Measurements from ENCODE around the gene IL17B. TPM values are rescaled to one million over a fixed set of nuclear protein-coding genes. Genes with fewer than 3 reads are reported as not detected.

Gene IL17B
- total and polyA plus RNA-seq, 4 donors, result 0.87 to 4.0 (median 2.2) TPM

DNA sequence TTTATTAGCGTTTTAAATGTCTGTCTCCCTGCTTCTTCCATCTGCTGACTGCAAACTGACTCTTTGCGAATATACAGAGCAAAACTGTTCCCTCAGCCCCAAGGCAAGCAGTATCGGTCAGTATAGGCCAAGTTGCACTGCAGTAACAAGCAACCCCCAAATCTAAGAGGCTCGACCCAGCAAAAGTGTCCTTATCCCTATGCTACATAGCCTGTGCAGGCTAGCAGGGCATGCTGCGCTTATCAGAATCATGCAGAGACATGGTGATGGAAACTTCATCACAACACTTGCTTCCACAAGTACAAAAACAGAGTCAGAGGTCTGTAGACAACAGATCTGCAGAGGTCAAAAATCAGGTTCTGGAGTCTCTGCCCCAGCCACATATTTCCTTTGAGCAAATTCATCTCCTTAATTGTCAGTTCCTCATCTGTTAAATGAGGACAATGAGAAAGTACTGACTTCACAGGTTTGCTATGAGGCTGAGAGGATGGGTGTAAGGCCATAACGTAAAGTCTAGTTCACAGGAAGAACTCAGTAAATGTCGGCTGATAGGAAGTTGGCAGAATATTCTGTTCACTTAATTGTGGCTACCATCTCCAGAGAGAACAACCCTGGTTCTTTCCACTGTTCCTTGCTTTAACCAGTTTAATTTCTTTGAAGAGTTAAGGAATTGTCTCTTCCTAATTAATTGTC is 9.6 kb upstream of the IL17B start:
- DNase-seq (ENCODE audit: low read depth in 4 of 6, low spot score in 6 of 6), result no peak
- no peak overlapping the region for H3K27ac ChIP-seq (ENCODE audit: low read depth, low read length)
- H3K27me3 ChIP-seq (ENCODE audit: control insufficient read depth, insufficient read depth, low read length), result no peaks in the 10 kb centered on the region
- 89% methylated on average over 5 of the region's 7 CpGs for WGBS (ENCODE audit: insufficient coverage)
- H3K36me3 ChIP-seq (ENCODE audit: control insufficient read depth, insufficient read depth, low read length), result no peaks in the 10 kb centered on the region
- no peaks in the 10 kb centered on the region for H3K9me3 ChIP-seq (ENCODE audit: control insufficient read depth, insufficient read depth, low read length)
- no peak overlapping the region for H3K4me3 ChIP-seq (ENCODE audit: low read depth, low read length)
- H3K4me1 ChIP-seq (ENCODE audit: control insufficient read depth, insufficient read depth, low read length), result peaks cover 11% of the 10 kb centered on the region

- peaks cover 11% of the 10 kb centered on the region for H3K4me1 ChIP-seq (ENCODE audit: control insufficient read depth, insufficient read depth, low read length)
- H3K4me3 ChIP-seq (ENCODE audit: low read depth, low read length), result no peak overlapping the region
- WGBS (ENCODE audit: insufficient coverage), result 100% methylated on average over 1 of the region's 1 CpG
- H3K9me3 ChIP-seq (ENCODE audit: control insufficient read depth, insufficient read depth, low read length), result no peaks in the 10 kb centered on the region
- DNase-seq (ENCODE audit: low read depth in 4 of 6, low spot score in 6 of 6), result no peak
- no peak overlapping the region for H3K27ac ChIP-seq (ENCODE audit: low read depth, low read length)
- no peaks in the 10 kb centered on the region for H3K36me3 ChIP-seq (ENCODE audit: control insufficient read depth, insufficient read depth, low read length)
- no peaks in the 10 kb centered on the region for H3K27me3 ChIP-seq (ENCODE audit: control insufficient read depth, insufficient read depth, low read length)
These were observed 8.9 kb upstream of the IL17B start for GRCh38 chr5:149387982-149388381.

GRCh38 chr5:149387081-149387631 is 8.1 kb upstream of the IL17B start:
- no peak overlapping the region for H3K4me3 ChIP-seq (ENCODE audit: low read depth, low read length)
- H3K9me3 ChIP-seq (ENCODE audit: control insufficient read depth, insufficient read depth, low read length), result no peaks in the 10 kb centered on the region
- 100% methylated on average over 4 of the region's 9 CpGs for WGBS (ENCODE audit: insufficient coverage)
- H3K4me1 ChIP-seq (ENCODE audit: control insufficient read depth, insufficient read depth, low read length), result peaks cover 11% of the 10 kb centered on the region
- DNase-seq (ENCODE audit: low read depth in 4 of 6, low spot score in 6 of 6), result no peak
- H3K27me3 ChIP-seq (ENCODE audit: control insufficient read depth, insufficient read depth, low read length), result no peaks in the 10 kb centered on the region
- no peak overlapping the region for H3K27ac ChIP-seq (ENCODE audit: low read depth, low read length)
- no peaks in the 10 kb centered on the region for H3K36me3 ChIP-seq (ENCODE audit: control insufficient read depth, insufficient read depth, low read length)

DNA sequence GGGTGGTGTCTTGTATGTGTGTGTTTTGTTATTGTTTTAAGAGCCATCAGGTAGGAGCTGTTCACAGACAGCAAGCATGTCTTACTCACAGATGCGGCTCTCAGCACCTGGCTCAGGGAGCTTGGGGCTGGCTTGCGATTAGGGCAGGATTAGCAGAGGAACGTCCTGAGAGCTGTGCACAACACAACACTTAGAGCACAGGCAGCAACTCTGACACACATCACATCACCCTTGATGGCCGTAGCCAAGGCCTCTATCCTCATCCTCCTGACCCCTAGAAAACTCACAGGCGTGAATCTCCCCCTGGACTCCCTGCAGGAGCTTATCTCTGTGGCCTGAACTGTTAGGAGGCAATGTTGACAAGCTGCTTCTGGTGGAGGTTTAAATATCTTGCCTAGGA is 7.1 kb upstream of the IL17B start:
- H3K36me3 ChIP-seq (ENCODE audit: control insufficient read depth, insufficient read depth, low read length), result no peaks in the 10 kb centered on the region
- no peaks in the 10 kb centered on the region for H3K27me3 ChIP-seq (ENCODE audit: control insufficient read depth, insufficient read depth, low read length)
- DNase-seq (ENCODE audit: low read depth in 4 of 6, low spot score in 6 of 6), result no peak
- WGBS (ENCODE audit: insufficient coverage), result 58% methylated on average over 3 of the region's 5 CpGs
- H3K9me3 ChIP-seq (ENCODE audit: control insufficient read depth, insufficient read depth, low read length), result no peaks in the 10 kb centered on the region
- peaks cover 21% of the 10 kb centered on the region for H3K4me1 ChIP-seq (ENCODE audit: control insufficient read depth, insufficient read depth, low read length)
- H3K4me3 ChIP-seq (ENCODE audit: low read depth, low read length), result no peak overlapping the region
- H3K27ac ChIP-seq (ENCODE audit: low read depth, low read length), result no peak overlapping the region

DNA sequence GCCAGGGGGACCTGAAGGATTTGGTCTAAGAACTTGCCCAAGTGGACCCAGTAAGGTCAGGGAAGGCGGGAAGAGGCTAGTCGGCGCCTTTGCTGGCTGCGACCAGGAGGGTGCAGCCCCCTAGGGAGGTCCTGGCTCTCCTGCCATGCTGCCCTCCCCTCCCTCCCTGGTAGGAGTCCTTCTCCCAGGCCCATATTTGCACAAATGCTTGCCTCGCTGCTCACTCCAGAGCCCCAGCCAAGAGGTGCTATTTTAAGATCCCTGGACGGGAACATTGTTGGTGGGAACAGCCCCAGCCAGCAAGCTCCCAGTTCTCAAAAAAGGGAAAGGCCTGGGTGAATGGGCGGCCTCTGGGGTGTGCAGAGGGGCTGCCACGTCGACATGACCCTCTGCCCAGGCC is 4.3 kb upstream of the IL17B start:
- peaks cover 35% of the 10 kb centered on the region for H3K4me1 ChIP-seq (ENCODE audit: control insufficient read depth, insufficient read depth, low read length)
- H3K27ac ChIP-seq (ENCODE audit: low read depth, low read length), result no peak overlapping the region
- H3K4me3 ChIP-seq (ENCODE audit: low read depth, low read length), result no peak overlapping the region
- H3K9me3 ChIP-seq (ENCODE audit: control insufficient read depth, insufficient read depth, low read length), result no peaks in the 10 kb centered on the region
- 82% methylated on average over 5 of the region's 9 CpGs for WGBS (ENCODE audit: insufficient coverage)
- no peak for DNase-seq (ENCODE audit: low read depth in 4 of 6, low spot score in 6 of 6)
- no peaks in the 10 kb centered on the region for H3K27me3 ChIP-seq (ENCODE audit: control insufficient read depth, insufficient read depth, low read length)
- H3K36me3 ChIP-seq (ENCODE audit: control insufficient read depth, insufficient read depth, low read length), result no peaks in the 10 kb centered on the region

DNA sequence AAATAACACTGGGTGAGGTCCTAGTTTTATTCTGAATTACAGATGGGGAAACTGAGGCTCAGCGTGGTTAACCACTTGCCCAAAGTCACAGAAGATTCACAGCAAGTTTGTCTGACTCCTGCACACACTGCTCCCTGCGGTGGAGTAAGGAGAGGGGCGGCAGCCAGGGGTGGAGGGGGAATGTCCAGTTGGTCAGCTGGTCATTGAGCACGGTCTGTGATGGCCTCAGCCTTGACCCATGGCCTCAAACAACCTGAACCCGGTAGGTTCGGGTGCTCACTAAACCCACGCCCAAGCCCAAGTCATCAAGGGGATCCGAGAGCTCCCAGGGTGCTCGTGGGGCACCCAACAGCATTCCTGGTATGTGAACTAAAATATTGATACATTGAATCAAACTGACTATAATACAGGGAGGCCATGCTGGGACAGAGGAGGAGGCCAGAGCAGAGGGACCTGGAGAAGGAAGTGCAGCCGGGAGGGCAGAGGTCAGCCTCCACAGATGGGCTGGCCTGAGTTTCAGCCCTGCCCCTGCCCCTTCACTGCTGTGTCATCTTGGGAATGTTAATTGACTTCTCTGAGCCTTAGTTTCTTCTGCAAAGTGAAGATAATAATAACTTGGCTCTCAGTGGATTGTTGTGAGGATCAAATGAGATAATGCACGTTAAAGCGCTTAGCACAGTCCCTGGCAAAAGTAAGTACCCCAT is 3.6 kb upstream of the IL17B start:
- Histone ChIP-seq H3K4me3 (ENCODE audit: low read depth, low read length) (no peak overlapping the region), H3K9me3 (ENCODE audit: control insufficient read depth, insufficient read depth, low read length) (no peaks in the 10 kb centered on the region), H3K27ac (ENCODE audit: low read depth, low read length) (no peak overlapping the region), H3K27me3 (ENCODE audit: control insufficient read depth, insufficient read depth, low read length) (no peaks in the 10 kb centered on the region), H3K36me3 (ENCODE audit: control insufficient read depth, insufficient read depth, low read length) (no peaks in the 10 kb centered on the region), H3K4me1 (ENCODE audit: control insufficient read depth, insufficient read depth, low read length) (peaks cover 35% of the 10 kb centered on the region)
- DNase-seq (ENCODE audit: low read depth in 4 of 6, low spot score in 6 of 6), result no peak
- WGBS (ENCODE audit: insufficient coverage), result 86% methylated on average over 9 of the region's 12 CpGs

- H3K9me3 ChIP-seq (ENCODE audit: control insufficient read depth, insufficient read depth, low read length), result no peaks in the 10 kb centered on the region
- peaks cover 35% of the 10 kb centered on the region for H3K4me1 ChIP-seq (ENCODE audit: control insufficient read depth, insufficient read depth, low read length)
- H3K27ac ChIP-seq (ENCODE audit: low read depth, low read length), result no peak overlapping the region
- no peaks in the 10 kb centered on the region for H3K36me3 ChIP-seq (ENCODE audit: control insufficient read depth, insufficient read depth, low read length)
- no peak overlapping the region for H3K4me3 ChIP-seq (ENCODE audit: low read depth, low read length)
- WGBS (ENCODE audit: insufficient coverage), result 25% methylated on average over 11 of the region's 16 CpGs
- no peaks in the 10 kb centered on the region for H3K27me3 ChIP-seq (ENCODE audit: control insufficient read depth, insufficient read depth, low read length)
- peak in 3 of 6 donors; percentile 33 to 77 (median 66) for DNase-seq (ENCODE audit: low read depth in 4 of 6, low spot score in 6 of 6)
These were observed 2.9 kb upstream of the IL17B start for GRCh38 chr5:149381986-149382338.

DNA sequence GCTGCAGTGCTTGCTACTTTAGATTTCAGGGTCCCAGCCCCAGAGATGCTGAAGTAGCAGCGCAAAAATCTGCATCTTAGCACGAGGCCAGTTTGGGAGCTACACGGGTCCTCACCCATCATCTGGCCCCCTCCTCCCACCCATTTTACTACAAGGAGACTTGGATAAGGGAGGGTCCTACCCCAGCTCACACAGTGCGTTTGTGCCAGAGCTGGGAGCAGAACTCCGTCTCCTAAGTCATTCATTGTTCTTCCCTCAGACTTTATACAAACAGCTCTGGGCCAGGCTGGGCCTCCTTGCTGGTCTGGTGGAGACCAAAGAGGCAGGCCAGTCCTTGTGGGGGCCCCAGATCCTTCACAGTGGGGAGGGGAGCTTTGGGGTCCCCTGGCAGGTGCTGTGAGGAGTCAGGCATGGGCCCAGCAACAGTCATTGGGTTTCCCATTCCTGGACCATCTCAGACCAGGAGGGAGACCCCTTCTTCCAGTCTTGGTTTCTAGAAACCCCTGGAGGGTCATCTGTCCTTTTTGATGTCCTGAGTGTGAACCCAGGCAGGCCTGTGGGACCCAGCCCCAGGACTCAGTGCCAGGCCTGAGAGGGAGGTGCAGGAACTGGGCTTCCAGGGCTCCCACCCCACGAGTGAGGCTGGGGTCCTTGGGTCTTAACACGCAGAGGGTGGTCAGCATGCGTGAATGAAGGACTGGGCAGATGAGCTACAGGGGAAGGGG is 2.3 kb upstream of the IL17B start:
- DNase-seq (ENCODE audit: low read depth in 4 of 6, low spot score in 6 of 6), result no peak
- no peaks in the 10 kb centered on the region for H3K9me3 ChIP-seq (ENCODE audit: control insufficient read depth, insufficient read depth, low read length)
- H3K4me1 ChIP-seq (ENCODE audit: control insufficient read depth, insufficient read depth, low read length), result peaks cover 32% of the 10 kb centered on the region
- H3K4me3 ChIP-seq (ENCODE audit: low read depth, low read length), result no peak overlapping the region
- WGBS (ENCODE audit: insufficient coverage), result 53% methylated on average over 7 of the region's 8 CpGs
- peak overlapping the region; percentile 33 for H3K27ac ChIP-seq (ENCODE audit: low read depth, low read length)
- H3K27me3 ChIP-seq (ENCODE audit: control insufficient read depth, insufficient read depth, low read length), result no peaks in the 10 kb centered on the region
- no peaks in the 10 kb centered on the region for H3K36me3 ChIP-seq (ENCODE audit: control insufficient read depth, insufficient read depth, low read length)

- Histone ChIP-seq H3K4me3 (ENCODE audit: low read depth, low read length) (no peak overlapping the region), H3K9me3 (ENCODE audit: control insufficient read depth, insufficient read depth, low read length) (no peaks in the 10 kb centered on the region), H3K27me3 (ENCODE audit: control insufficient read depth, insufficient read depth, low read length) (no peaks in the 10 kb centered on the region), H3K36me3 (ENCODE audit: control insufficient read depth, insufficient read depth, low read length) (no peaks in the 10 kb centered on the region), H3K27ac (ENCODE audit: low read depth, low read length) (peak overlapping the region; percentile 67), H3K4me1 (ENCODE audit: control insufficient read depth, insufficient read depth, low read length) (peaks cover 27% of the 10 kb centered on the region)
- no peak for DNase-seq (ENCODE audit: low read depth in 4 of 6, low spot score in 6 of 6)
- 67% methylated on average over 12 of the region's 16 CpGs for WGBS (ENCODE audit: insufficient coverage)
These were observed 1.5 kb upstream of the IL17B start for GRCh38 chr5:149380466-149381121.
